Panc1 (cell line): ENCODE measurements around the gene FCGR1A. TPM values are rescaled to one million over a fixed set of nuclear protein-coding genes. Genes with fewer than 3 reads are reported as not detected.
"Not testable (repeated sequence)": the region's sequence is repeated elsewhere in the genome, so short reads cannot be mapped to it uniquely, and the experiment has no call there.

Experiments used
- ATAC-seq: fragments of 200-7000 bp; cut with Tn5 transposase; 2 replicates; pipeline ENCODE4 v1.9.1; 2020; ENCODE audit warnings: mild to moderate bottlenecking, moderate library complexity
- BruUV-seq: library from RNA; stranded (reverse); fragments of 400-500 nt; replicated peaks from 2 replicates; lab custom pipeline; 2021; lab: Mats Ljungman, UMichigan
- CTCF ChIA-PET: fragments of 300-600 bp; sonication (Branson Sonifier 250); formaldehyde crosslinking; loops from one replicate; lab custom pipeline; 2022; ENCODE audit warnings: antibody characterized with exemption; lab: Charles Lee
- POLR2A ChIA-PET: fragments of 300-600 bp; sonication (Branson Sonifier 250); formaldehyde crosslinking; loops from one replicate; lab custom pipeline; 2022; ENCODE audit warnings: antibody characterized with exemption; lab: Charles Lee
- DNase-seq: peaks from one replicate; pipeline ENCODE4 v3.0.0-alpha.2; 2010; ENCODE audit warnings: low read depth, low spot score
- H3K27ac ChIP-seq: 2 replicates; pipeline ENCODE4 v1.5.1; 2011; ENCODE audit warnings: mild to moderate bottlenecking, low read length, inconsistent platforms
- H3K27me3 ChIP-seq: fragments of 200-500 bp; sonication (Bioruptor generic); 2 replicates; pipeline ENCODE4 v1.6.0; 2014; ENCODE audit warnings: low read length, inconsistent platforms; ENCODE audit not compliant: control insufficient read depth, insufficient read depth
- H3K36me3 ChIP-seq: fragments of 200-500 bp; sonication (Bioruptor generic); 2 replicates; pipeline ENCODE4 v1.5.1; 2014; ENCODE audit warnings: inconsistent platforms, mild to moderate bottlenecking, low read length, moderate library complexity; ENCODE audit not compliant: control insufficient read depth, insufficient read depth
- H3K4me1 ChIP-seq: 2 replicates; pipeline ENCODE4 v1.5.1; 2011; ENCODE audit warnings: inconsistent platforms, mild to moderate bottlenecking, low read length, moderate library complexity; ENCODE audit not compliant: control insufficient read depth, insufficient read depth
- H3K4me3 ChIP-seq, 2 experiments: 2 replicates each; pipeline ENCODE4 v1.5.1; 2011 to 2012; ENCODE audit warnings: low read depth in 2 of 2, low read length in 2 of 2, mild to moderate bottlenecking in 2 of 2, inconsistent platforms in 1 of 2, moderate library complexity in 1 of 2
- H3K9me3 ChIP-seq: fragments of 200-500 bp; sonication (Bioruptor generic); 2 replicates; pipeline ENCODE4 v1.5.1; 2014; ENCODE audit warnings: low read depth, mild to moderate bottlenecking, inconsistent platforms, low read length, moderate library complexity; ENCODE audit not compliant: control insufficient read depth, insufficient read depth
- in situ Hi-C: cut with HindIII; loops from 2 replicates; pipeline ENCODE4 v1.10.0; 2016; ENCODE audit warnings: low sequenced_read_pairs, low pct_unique_long_range_greater_than_20kb
- intact Hi-C: fragments of 100-400 bp; cut with micrococcal nuclease; formaldehyde crosslinking; loops from one replicate; pipeline ENCODE4 v1.10.0; 2022; ENCODE audit not compliant: unreplicated experiment
- total RNA-seq: library from RNA; stranded (reverse); gene quantifications from one replicate; pipeline ENCODE4 v1.2.1, GENCODE V29; 2021; ENCODE audit not compliant: unreplicated experiment

The FCGR1A gene
- total RNA-seq, 1 experiment from 2014 or later: not detected

DNA sequence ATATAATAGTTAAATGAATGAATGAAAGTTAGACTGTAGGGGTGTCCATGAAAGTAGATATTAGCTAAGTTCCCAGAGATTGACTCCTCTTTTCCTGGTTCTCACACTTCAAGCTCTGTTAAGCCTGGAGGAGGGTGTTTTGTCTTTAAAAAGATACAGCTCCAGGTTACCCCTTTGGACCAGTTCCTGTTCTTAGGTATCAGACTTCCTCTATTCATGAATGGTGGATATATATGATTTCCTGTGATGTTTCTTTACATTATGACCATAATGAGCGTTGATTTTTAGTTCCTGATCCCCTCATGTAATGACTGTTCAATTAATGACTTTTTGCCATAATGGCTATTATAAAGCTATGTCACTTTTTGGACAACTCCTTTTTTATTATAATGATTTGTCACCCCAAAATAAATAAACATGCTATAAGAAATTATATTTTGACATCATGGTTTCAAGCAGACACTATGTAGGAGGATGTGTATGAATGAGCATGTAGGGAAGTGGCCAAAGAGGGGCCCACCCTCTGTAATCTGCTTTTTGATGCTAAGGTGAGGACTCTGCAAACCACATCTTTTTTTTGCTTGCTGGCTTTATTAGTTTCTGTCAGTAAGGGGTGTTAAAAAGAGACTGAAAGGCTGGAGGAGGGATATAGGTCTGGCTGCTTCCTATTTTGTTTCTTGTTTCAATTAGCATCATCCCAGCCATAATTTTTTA, 18.2 kb upstream of the FCGR1A start:
- H3K36me3 ChIP-seq, BruUV-seq, intact Hi-C loops, ATAC-seq, POLR2A ChIA-PET, in situ Hi-C loops, H3K27me3 ChIP-seq, H3K27ac ChIP-seq, H3K9me3 ChIP-seq, H3K4me3 ChIP-seq, DNase-seq, H3K4me1 ChIP-seq, CTCF ChIA-PET: not testable (repeated sequence)

- H3K27me3 ChIP-seq, ATAC-seq, POLR2A ChIA-PET, H3K27ac ChIP-seq, H3K4me1 ChIP-seq, DNase-seq, in situ Hi-C loops, H3K36me3 ChIP-seq, CTCF ChIA-PET, intact Hi-C loops, H3K9me3 ChIP-seq, H3K4me3 ChIP-seq, BruUV-seq: not testable (repeated sequence)
Measured at GRCh38 chr1:149766241-149766640, 16.3 kb upstream of the FCGR1A start.

- BruUV-seq, intact Hi-C loops: not testable (repeated sequence)
Measured at GRCh38 chr1:149769216-149769615, 13.3 kb upstream of the FCGR1A start.

GRCh38 chr1:149770661-149771060, 11.8 kb upstream of the FCGR1A start:
- in situ Hi-C loops, intact Hi-C loops, BruUV-seq, POLR2A ChIA-PET, CTCF ChIA-PET, H3K4me3 ChIP-seq, H3K27me3 ChIP-seq, H3K36me3 ChIP-seq, H3K9me3 ChIP-seq, ATAC-seq, DNase-seq, H3K27ac ChIP-seq, H3K4me1 ChIP-seq: not testable (repeated sequence)

More at GRCh38 chr1:149769216-149769615, 13.3 kb upstream of the FCGR1A start:
- H3K4me1 ChIP-seq, CTCF ChIA-PET, ATAC-seq, in situ Hi-C loops, H3K27ac ChIP-seq, H3K27me3 ChIP-seq, H3K4me3 ChIP-seq, H3K36me3 ChIP-seq, DNase-seq, POLR2A ChIA-PET, H3K9me3 ChIP-seq: not testable (repeated sequence)

DNA sequence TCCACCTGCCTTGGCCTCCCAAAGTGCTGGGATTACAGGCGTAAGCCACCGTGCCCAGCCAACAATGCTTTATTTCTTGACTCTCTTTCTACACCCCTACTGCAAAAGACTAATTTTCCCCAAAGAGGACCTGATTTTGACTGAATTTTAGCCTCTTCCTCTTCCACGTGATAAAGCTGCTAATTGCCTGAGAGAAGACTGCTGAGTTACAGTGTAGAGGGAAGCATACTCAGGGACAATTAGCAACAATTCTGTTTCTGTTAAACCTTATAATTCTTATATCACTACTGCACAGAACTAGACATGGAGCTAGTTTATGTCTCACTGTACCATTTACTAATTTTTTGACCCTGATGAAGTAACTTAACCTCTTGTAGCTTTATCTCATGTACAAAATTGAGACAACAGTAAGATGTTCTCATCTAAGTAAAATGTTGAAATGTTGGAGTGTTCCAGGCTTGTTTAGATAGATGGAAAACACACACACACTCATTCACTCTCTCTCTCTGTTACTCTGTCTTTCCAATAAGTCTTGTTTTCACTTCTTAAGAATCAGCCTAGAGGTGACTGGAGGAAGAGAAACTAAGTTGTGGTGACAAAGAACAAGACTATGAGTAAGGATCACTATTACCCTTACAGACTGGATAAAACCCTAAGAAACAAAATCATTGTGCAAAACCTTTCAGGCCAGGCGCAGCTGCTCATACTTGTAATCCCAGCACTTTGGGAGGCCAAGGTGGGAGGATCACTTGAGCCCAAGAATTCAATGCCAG, 10.7 kb upstream of the FCGR1A start:
- in situ Hi-C loops, H3K4me3 ChIP-seq, BruUV-seq, H3K36me3 ChIP-seq, intact Hi-C loops, H3K9me3 ChIP-seq, DNase-seq, ATAC-seq, H3K27ac ChIP-seq, H3K4me1 ChIP-seq, CTCF ChIA-PET, H3K27me3 ChIP-seq, POLR2A ChIA-PET: not testable (repeated sequence)

- CTCF ChIA-PET, intact Hi-C loops, H3K4me3 ChIP-seq, H3K27ac ChIP-seq, DNase-seq, H3K4me1 ChIP-seq, BruUV-seq, ATAC-seq, H3K9me3 ChIP-seq, POLR2A ChIA-PET, in situ Hi-C loops, H3K36me3 ChIP-seq, H3K27me3 ChIP-seq: not testable (repeated sequence)
Measured at GRCh38 chr1:149775510-149776147, 6.9 kb upstream of the FCGR1A start.

GRCh38 chr1:149777084-149777483, 5.4 kb upstream of the FCGR1A start:
- H3K4me1 ChIP-seq, POLR2A ChIA-PET, BruUV-seq, H3K9me3 ChIP-seq, H3K27ac ChIP-seq, CTCF ChIA-PET, ATAC-seq, H3K4me3 ChIP-seq, H3K27me3 ChIP-seq, in situ Hi-C loops, H3K36me3 ChIP-seq, DNase-seq, intact Hi-C loops: not testable (repeated sequence)
